Measurements from ENCODE around the gene RBM26. TPM values are rescaled to one million over a fixed set of nuclear protein-coding genes. Genes with fewer than 3 reads are reported as not detected.

Gene RBM26
- total and polyA plus RNA-seq, 5 experiments from 2014 or later: 14.1 to 142 (median 17.0) TPM

- DNase-seq (no peak), ATAC-seq (no peak)
- H3K4me3 Mint-ChIP-seq: no peak overlapping the region
- POLR2A ChIA-PET: no interaction called here
- H3K9me3 Mint-ChIP-seq: no peaks in the 10 kb centered on the region
- no peak overlapping the region for H3K27ac Mint-ChIP-seq
- no peaks in the 10 kb centered on the region for H3K4me1 Mint-ChIP-seq
- no peaks in the 10 kb centered on the region for H3K36me3 Mint-ChIP-seq
- H3K27me3 Mint-ChIP-seq: no peaks in the 10 kb centered on the region
Observed at GRCh38 chr13:79439275-79439674, 33.2 kb upstream of the RBM26 start.

DNA sequence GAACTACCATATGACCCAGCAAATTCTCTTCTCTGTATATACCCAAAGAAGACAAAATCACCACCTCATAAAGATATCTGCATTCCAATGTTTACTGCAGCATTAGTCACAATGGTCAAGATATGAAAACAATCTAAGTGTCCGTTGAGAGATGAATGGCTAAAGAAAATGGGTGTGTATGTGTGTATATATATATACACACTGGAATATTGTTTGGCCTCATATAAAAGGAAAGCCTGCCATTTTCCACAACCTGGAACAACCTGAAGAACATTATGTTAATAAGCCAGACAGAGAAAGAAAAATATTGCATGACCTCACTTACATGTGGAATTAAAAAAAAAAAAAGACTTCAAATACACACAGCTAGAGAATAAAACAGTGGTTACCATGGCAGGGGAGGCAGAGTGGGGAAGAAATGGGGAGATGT, 29.5 kb upstream of the RBM26 start:
- POLR2A ChIA-PET: no interaction called here
- Mint-ChIP-seq H3K4me1 (no peaks in the 10 kb centered on the region), H3K9me3 (no peaks in the 10 kb centered on the region), H3K27me3 (no peaks in the 10 kb centered on the region), H3K36me3 (no peaks in the 10 kb centered on the region), H3K4me3 (no peak overlapping the region), H3K27ac (no peak overlapping the region)
- ATAC-seq: no peak
- no peak for DNase-seq

GRCh38 chr13:79434556-79434955, 28.5 kb upstream of the RBM26 start:
- Mint-ChIP-seq H3K36me3 (no peaks in the 10 kb centered on the region), H3K4me1 (no peaks in the 10 kb centered on the region), H3K27ac (no peak overlapping the region), H3K27me3 (no peaks in the 10 kb centered on the region), H3K4me3 (no peak overlapping the region), H3K9me3 (no peaks in the 10 kb centered on the region)
- ATAC-seq (no peak), DNase-seq (no peak)
- POLR2A ChIA-PET: no interaction called here

DNA sequence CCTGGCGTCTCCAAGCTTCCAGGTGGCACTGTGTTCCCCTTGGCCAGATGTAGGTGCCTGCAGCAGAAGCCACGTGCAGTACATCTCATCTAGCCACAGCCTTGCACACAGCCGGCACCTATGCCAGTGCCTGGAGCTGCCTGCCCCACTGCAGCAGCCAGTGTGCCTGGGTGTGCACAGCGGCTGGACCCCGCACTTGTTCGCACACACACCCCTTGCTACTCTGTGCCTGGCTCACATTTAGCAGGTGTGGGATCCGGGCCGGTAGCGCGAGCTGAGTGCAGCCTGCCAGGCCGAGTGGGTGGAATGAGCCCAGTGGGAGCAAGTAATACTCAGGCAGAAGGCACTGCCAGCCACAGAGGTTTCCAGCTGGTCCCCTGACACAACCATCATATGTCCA, 26.9 kb upstream of the RBM26 start:
- POLR2A ChIA-PET: interaction anchor here (1.7 kb wide), 1 partner anchor 48 kb away, joined by 3 read pairs; the partner anchor contains the start of gene NDFIP2

DNA sequence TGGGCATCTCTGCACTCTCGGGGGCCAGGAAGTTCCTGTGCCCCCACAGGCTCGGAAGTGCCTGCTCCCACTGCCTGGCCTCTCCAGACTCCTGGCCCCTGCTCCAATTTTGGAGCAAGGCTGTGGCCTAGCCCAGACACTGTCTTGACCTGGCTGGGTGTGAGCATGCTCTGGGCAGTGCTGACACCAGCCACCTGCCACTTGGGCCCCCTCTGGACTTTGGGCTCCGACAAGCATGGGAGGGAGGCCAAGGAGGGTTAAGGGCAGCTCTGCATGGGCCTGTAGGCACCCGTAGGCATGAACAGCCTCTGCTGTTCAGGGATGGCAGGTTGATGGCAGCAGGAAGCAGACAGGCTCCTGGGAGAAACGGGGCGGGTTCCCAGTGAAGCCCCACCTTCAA, 26.0 kb upstream of the RBM26 start:
- Mint-ChIP-seq H3K4me3 (no peak overlapping the region), H3K36me3 (no peaks in the 10 kb centered on the region), H3K4me1 (no peaks in the 10 kb centered on the region), H3K9me3 (no peaks in the 10 kb centered on the region), H3K27ac (no peak overlapping the region), H3K27me3 (no peaks in the 10 kb centered on the region)
- POLR2A ChIA-PET: no interaction called here
- ATAC-seq: no peak
- no peak for DNase-seq

More for the DNA sequence above, 26.9 kb upstream of the RBM26 start:
- H3K27ac Mint-ChIP-seq: no peak overlapping the region
- no peak for ATAC-seq
- no peaks in the 10 kb centered on the region for H3K36me3 Mint-ChIP-seq
- no peaks in the 10 kb centered on the region for H3K9me3 Mint-ChIP-seq
- H3K4me3 Mint-ChIP-seq: no peak overlapping the region
- H3K4me1 Mint-ChIP-seq: no peaks in the 10 kb centered on the region
- no peak for DNase-seq
- no peaks in the 10 kb centered on the region for H3K27me3 Mint-ChIP-seq

GRCh38 chr13:79429309-79429708, 23.3 kb upstream of the RBM26 start:
- POLR2A ChIA-PET: no interaction called here
- Mint-ChIP-seq H3K27ac (no peak overlapping the region), H3K9me3 (no peaks in the 10 kb centered on the region), H3K4me3 (no peak overlapping the region), H3K36me3 (no peaks in the 10 kb centered on the region), H3K27me3 (no peaks in the 10 kb centered on the region), H3K4me1 (no peaks in the 10 kb centered on the region)
- ATAC-seq (no peak), DNase-seq (no peak)

GRCh38 chr13:79427883-79428282, 21.8 kb upstream of the RBM26 start:
- peak overlapping the region in 1 of 10 donors; percentile 19 for H3K27ac Mint-ChIP-seq
- ATAC-seq: no peak
- no peak for DNase-seq
- POLR2A ChIA-PET: interaction anchor here (0.6 kb wide), 1 partner anchor 94 kb away, joined by 3 read pairs; no protein-coding TSS in a partner anchor
- H3K36me3 Mint-ChIP-seq: no peaks in the 10 kb centered on the region
- no peaks in the 10 kb centered on the region for H3K4me1 Mint-ChIP-seq
- no peaks in the 10 kb centered on the region for H3K9me3 Mint-ChIP-seq
- H3K27me3 Mint-ChIP-seq: no peaks in the 10 kb centered on the region
- H3K4me3 Mint-ChIP-seq: no peak overlapping the region

DNA sequence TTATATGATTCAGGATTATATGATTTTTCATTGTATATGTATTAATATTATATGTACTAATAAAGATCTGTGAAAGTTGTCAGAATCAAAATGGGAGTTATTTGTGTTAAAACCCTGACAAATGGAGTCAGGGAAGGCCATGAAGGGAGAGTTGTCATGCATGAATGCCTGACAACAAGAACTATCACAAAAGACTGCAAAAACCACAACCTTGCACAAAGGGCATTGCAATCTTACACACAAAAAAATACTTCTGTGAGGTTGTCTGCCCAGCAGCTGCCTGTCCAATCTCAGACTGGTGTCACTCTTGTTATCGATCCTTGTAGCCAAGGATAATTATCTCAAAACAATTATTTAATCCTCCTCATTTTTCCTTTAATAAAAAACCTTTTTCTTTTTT, 21.2 kb upstream of the RBM26 start:
- ATAC-seq: no peak
- POLR2A ChIA-PET: no interaction called here

DNA sequence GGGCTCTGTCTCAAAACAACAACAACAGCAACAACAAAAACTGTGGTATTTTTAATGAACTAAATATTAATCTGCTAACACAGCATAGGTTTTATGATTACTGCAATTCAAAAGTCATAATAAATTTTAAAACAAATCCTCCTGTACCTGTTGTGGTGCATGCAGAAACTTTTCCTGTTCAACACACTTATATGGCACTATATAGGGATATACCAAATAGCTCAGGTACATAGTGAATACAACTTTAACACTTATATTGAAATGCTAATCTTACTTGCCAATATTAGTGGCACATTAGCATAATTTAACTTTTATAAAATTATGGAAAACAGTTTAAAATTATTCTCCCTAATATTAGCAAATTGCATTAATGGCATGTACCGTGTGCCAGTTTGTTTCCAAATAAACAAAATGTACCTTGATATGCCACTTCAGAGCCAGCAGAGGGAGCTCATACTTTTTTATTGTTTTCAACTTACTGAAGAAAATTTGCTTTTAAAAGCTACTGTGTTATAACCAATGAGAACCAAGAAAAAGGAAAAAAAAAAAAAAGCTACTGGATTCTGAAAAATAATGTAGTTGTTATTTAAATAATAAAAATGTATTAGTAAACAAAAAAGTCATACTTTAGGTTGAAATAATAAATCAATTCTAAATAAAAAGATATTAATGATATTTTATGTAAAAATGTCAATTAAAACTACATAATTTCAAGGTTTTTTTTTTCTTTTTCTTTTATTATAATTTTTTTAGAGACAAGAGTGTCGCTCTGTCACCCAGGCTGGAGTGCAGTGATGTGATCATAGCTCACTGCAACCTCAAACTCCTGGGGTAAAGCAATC, 18.0 kb upstream of the RBM26 start:
- peak in 1 of 2 donors; percentile 53 for ATAC-seq
- Mint-ChIP-seq H3K36me3 (peaks cover 0 to 2% (median 0%) of the 10 kb centered on the region in 3 donors), H3K9me3 (no peaks in the 10 kb centered on the region), H3K27ac (no peak overlapping the region), H3K27me3 (no peaks in the 10 kb centered on the region), H3K4me1 (no peaks in the 10 kb centered on the region), H3K4me3 (no peak overlapping the region)
- POLR2A ChIA-PET: interaction anchor here (0.7 to 1.0 kb wide), 3 partner anchors 18 to 119 kb away, joined by 3 read pairs; partner anchors contain the start of gene RBM26
- peak in 3 of 10 donors; percentile 41 to 52 (median 43) for DNase-seq

More for the DNA sequence above, 21.2 kb upstream of the RBM26 start:
- no peak overlapping the region for H3K4me3 Mint-ChIP-seq
- peaks cover 0 to 2% (median 0%) of the 10 kb centered on the region in 3 donors for H3K36me3 Mint-ChIP-seq
- H3K27me3 Mint-ChIP-seq: no peaks in the 10 kb centered on the region
- DNase-seq: no peak
- no peaks in the 10 kb centered on the region for H3K9me3 Mint-ChIP-seq
- peak overlapping the region in 1 of 10 donors; percentile 33 for H3K27ac Mint-ChIP-seq
- no peaks in the 10 kb centered on the region for H3K4me1 Mint-ChIP-seq

- Mint-ChIP-seq H3K27ac (no peak overlapping the region), H3K4me1 (no peaks in the 10 kb centered on the region), H3K27me3 (no peaks in the 10 kb centered on the region), H3K36me3 (peaks cover 0 to 2% (median 0%) of the 10 kb centered on the region in 3 donors), H3K4me3 (no peak overlapping the region), H3K9me3 (no peaks in the 10 kb centered on the region)
- no peak for DNase-seq
- POLR2A ChIA-PET: interaction anchor here (1.0 kb wide), 1 partner anchor 18 kb away, joined by 3 read pairs; the partner anchor contains the start of gene RBM26
- no peak for ATAC-seq
Observed at GRCh38 chr13:79423340-79423739, 17.3 kb upstream of the RBM26 start.

DNA sequence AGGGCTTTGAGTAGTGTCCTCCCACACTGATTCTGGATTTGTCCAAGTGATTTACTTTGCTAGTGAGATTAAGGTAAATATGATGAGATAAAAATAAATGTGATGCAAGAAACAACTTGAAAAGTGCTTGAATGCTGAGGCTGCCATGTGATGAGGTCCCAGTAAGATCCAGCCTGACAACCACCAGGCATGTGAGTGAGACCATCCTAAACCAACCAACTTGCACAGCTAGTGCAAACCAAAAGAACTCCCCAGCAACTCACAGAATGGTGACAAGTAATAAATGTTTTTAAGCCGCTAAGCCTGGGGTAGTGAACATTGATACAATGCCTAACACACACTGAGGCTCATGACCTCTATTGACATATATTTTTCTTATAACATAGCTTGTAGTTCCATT, 13.3 kb upstream of the RBM26 start:
- no peak for DNase-seq
- Mint-ChIP-seq H3K9me3 (no peaks in the 10 kb centered on the region), H3K27me3 (no peaks in the 10 kb centered on the region), H3K36me3 (peaks cover 0 to 10% (median 2%) of the 10 kb centered on the region in 3 donors), H3K27ac (no peak overlapping the region), H3K4me1 (no peaks in the 10 kb centered on the region), H3K4me3 (no peak overlapping the region)
- no peak for ATAC-seq
- POLR2A ChIA-PET: interaction anchor here (0.7 kb wide), 1 partner anchor 12 kb away, joined by 3 read pairs; no protein-coding TSS in a partner anchor

- Mint-ChIP-seq H3K36me3 (peaks cover 0 to 18% (median 5%) of the 10 kb centered on the region in 3 donors), H3K27me3 (no peaks in the 10 kb centered on the region), H3K27ac (no peak overlapping the region), H3K9me3 (no peaks in the 10 kb centered on the region), H3K4me1 (no peaks in the 10 kb centered on the region), H3K4me3 (no peak overlapping the region)
- POLR2A ChIA-PET: no interaction called here
- DNase-seq: no peak
- ATAC-seq: no peak
Observed at GRCh38 chr13:79417741-79418140, 11.7 kb upstream of the RBM26 start.

DNA sequence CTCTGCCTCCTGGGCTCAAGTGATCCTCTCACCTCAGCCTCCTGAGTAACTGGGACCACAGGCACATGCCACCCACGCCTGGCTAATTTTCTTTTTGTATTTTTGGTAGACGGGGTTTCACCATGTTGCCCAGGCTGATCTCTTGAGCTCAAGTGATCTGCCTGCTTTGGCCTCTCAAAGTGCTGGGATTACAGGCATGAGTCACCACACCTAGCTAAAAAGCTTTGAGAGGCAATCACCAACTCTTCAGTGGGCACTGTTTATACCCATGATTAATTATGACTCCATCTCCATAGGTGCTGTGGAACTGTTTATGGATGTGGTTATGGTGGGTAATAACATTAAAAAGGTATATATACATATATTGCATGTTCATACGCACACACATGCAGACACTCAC, 7.5 kb upstream of the RBM26 start:
- no peak for ATAC-seq
- Mint-ChIP-seq H3K4me3 (no peak overlapping the region), H3K27ac (no peak overlapping the region), H3K36me3 (peaks cover 0 to 18% (median 5%) of the 10 kb centered on the region in 3 donors), H3K4me1 (peaks cover 1 to 8% (median 7%) of the 10 kb centered on the region in 4 donors), H3K27me3 (no peaks in the 10 kb centered on the region), H3K9me3 (no peaks in the 10 kb centered on the region)
- no peak for DNase-seq
- POLR2A ChIA-PET: no interaction called here

All from naive thymus-derived CD8-positive, alpha-beta T cell (primary cell).